Hepatocyte (in vitro differentiated cells): ENCODE data around the gene SLC17A8. TPM values are rescaled to one million over a fixed set of nuclear protein-coding genes. Genes with fewer than 3 reads are reported as not detected.

ENCODE experiments used
- DNase-seq: peaks from one replicate; pipeline ENCODE4 v3.0.0-alpha.2; 2016; ENCODE audit warnings: low spot score
- H2AFZ ChIP-seq: fragments of 200-600 bp; sonication (generic); 2 replicates; pipeline ENCODE4 v1.6.0; 2016; ENCODE audit warnings: antibody characterized with exemption, mild to moderate bottlenecking
- H3K27ac ChIP-seq: fragments of 200-600 bp; sonication (generic); 2 replicates; pipeline ENCODE4 v1.5.1; 2016; ENCODE audit warnings: mild to moderate bottlenecking
- H3K27me3 ChIP-seq: fragments of 200-600 bp; sonication (generic); 2 replicates; pipeline ENCODE4 v1.6.1; 2016
- H3K36me3 ChIP-seq: fragments of 200-600 bp; sonication (generic); replicated peaks from 2 replicates; pipeline ENCODE4 v1.5.1; 2016; ENCODE audit warnings: low read depth; ENCODE audit not compliant: insufficient read depth
- H3K4me1 ChIP-seq: fragments of 200-600 bp; sonication (generic); 2 replicates; pipeline ENCODE4 v1.5.1; 2016; ENCODE audit warnings: mild to moderate bottlenecking, moderate library complexity; ENCODE audit not compliant: insufficient read depth
- H3K4me2 ChIP-seq: fragments of 200-600 bp; sonication (generic); 2 replicates; pipeline ENCODE4 v1.6.0; 2016
- H3K4me3 ChIP-seq: fragments of 200-600 bp; sonication (generic); 2 replicates; pipeline ENCODE4 v1.5.1; 2016; ENCODE audit warnings: mild to moderate bottlenecking
- H3K79me2 ChIP-seq: fragments of 200-600 bp; sonication (generic); 2 replicates; pipeline ENCODE4 v1.6.0; 2017; ENCODE audit warnings: mild to moderate bottlenecking
- H3K9me2 ChIP-seq: fragments of 200-600 bp; sonication (generic); replicated peaks from 2 replicates; pipeline ENCODE4 v1.6.0; 2017; ENCODE audit warnings: mild to moderate bottlenecking; ENCODE audit not compliant: insufficient read depth
- H3K9me3 ChIP-seq: fragments of 200-600 bp; sonication (generic); 2 replicates; pipeline ENCODE4 v1.5.1; 2016; ENCODE audit warnings: low read depth, mild to moderate bottlenecking
- H4K20me1 ChIP-seq: fragments of 200-600 bp; sonication (generic); 2 replicates; pipeline ENCODE4 v1.6.0; 2016; ENCODE audit warnings: mild to moderate bottlenecking; ENCODE audit not compliant: insufficient read depth, poor library complexity, severe bottlenecking
- EZH2 ChIP-seq: fragments of 200-600 bp; sonication (generic); IDR thresholded peaks from 2 replicates; pipeline ENCODE4 v1.6.1; 2016; ENCODE audit warnings: antibody characterized with exemption, mild to moderate bottlenecking, borderline replicate concordance
- EZH2phosphoT487 ChIP-seq: fragments of 200-600 bp; sonication (generic); IDR thresholded peaks from one replicate; pipeline ENCODE4 v1.6.1; 2018; ENCODE audit warnings: antibody characterized with exemption, mild to moderate bottlenecking, low read depth, moderate library complexity; ENCODE audit not compliant: unreplicated experiment, severe bottlenecking
- WGBS: methylation state at CpG from one replicate; pipeline ENCODE4 v1.1.6; 2016; ENCODE audit warnings: low lambda C conversion rate; ENCODE audit errors: missing lambda C conversion rate; 5-methylcytosine and 5-hydroxymethylcytosine counted together
- polyA plus RNA-seq: library from polyadenylated mRNA; unstranded; fragments of >200 nt; fragmentation: Nextera tagmentation; extraction: Ambion mirVana; gene quantifications from 2 replicates; pipeline ENCODE4 v1.2.1, GENCODE V29; 2016
- total RNA-seq: library from RNA; depleted of rRNA; stranded (reverse); fragments of >200 nt; gene quantifications from 2 replicates; pipeline ENCODE4 v1.2.3, GENCODE V29; 2014
- TF ChIP-seq, protein P1 (sequence below): fragments of 200-600 bp; sonication (generic); IDR thresholded peaks from 2 replicates; pipeline ENCODE4 v1.5.1; 2016; ENCODE audit warnings: antibody characterized with exemption, mild to moderate bottlenecking; ENCODE audit not compliant: poor library complexity

SLC17A8 gene
- total and polyA plus RNA-seq, 2 experiments from 2014 or later: 0.10 TPM; not detected in 1

DNA sequence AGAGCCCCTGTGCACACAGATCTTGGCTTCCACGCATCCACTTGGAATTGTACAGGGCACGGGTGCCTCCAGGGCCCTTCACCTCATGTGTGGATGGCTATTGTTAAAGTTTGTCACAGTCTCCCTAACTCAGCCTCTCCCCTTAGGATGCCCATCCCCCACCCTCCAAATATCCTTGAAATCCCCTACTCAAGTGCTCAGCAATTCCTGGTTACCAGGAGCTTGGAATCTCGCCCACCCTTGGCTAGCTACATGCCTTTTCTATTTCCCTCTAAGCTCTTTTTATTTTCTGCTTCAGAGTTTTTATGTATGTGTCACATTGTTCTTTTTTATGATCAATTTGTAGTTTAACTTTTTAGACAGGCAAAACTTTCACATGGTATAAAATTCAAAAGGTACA lies 103.8 kb downstream of the SLC17A8 start:
- Histone ChIP-seq H3K9me2 (no peaks in the 10 kb centered on the region), H3K36me3 (no peaks in the 10 kb centered on the region), H3K4me2 (no peak overlapping the region), H2AFZ (no peak overlapping the region), H3K4me3 (no peak overlapping the region), H3K79me2 (no peaks in the 10 kb centered on the region), H3K4me1 (peaks cover 4% of the 10 kb centered on the region), H3K27me3 (no peaks in the 10 kb centered on the region), H3K9me3 (no peaks in the 10 kb centered on the region), H3K27ac (no peak overlapping the region), H4K20me1 (no peaks in the 10 kb centered on the region)
- TF ChIP-seq EZH2phosphoT487 (no peak), EZH2 (no peak)
- TF ChIP-seq, protein P1, sequence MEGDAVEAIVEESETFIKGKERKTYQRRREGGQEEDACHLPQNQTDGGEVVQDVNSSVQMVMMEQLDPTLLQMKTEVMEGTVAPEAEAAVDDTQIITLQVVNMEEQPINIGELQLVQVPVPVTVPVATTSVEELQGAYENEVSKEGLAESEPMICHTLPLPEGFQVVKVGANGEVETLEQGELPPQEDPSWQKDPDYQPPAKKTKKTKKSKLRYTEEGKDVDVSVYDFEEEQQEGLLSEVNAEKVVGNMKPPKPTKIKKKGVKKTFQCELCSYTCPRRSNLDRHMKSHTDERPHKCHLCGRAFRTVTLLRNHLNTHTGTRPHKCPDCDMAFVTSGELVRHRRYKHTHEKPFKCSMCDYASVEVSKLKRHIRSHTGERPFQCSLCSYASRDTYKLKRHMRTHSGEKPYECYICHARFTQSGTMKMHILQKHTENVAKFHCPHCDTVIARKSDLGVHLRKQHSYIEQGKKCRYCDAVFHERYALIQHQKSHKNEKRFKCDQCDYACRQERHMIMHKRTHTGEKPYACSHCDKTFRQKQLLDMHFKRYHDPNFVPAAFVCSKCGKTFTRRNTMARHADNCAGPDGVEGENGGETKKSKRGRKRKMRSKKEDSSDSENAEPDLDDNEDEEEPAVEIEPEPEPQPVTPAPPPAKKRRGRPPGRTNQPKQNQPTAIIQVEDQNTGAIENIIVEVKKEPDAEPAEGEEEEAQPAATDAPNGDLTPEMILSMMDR: no peak
- no peak for DNase-seq
- 86% methylated on average over 3 of the region's 3 CpGs for WGBS

DNA sequence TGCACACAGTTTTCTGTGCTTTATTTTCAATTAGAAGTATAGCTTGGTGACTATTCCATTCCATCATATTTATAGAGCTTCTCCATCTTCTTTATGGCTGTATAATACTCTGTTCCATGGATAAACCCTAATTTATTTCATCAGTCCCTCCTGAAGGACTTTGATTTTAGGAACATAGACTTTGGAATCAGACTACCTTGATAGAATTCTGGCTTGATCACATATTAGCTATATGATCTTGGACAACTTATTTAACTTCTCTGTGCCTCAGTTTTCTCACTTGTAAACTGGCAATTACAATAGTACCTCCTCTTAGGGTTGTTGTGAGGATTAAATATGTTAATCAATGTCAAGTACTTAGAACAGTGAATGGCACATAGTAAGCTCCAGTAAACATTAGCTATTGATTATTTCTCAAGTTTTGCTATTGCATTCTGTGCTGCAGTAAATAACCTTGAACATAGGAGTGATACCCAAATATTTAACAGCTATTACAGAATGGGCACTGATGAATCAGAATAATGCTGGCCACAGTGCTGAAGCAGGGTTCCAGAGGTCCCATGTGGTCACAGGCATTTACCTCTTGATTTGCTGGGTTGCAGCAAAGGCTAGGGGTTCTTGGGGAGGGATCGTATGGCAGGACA lies 104.6 kb downstream of the SLC17A8 start:
- Histone ChIP-seq H3K79me2 (no peaks in the 10 kb centered on the region), H3K4me3 (no peak overlapping the region), H3K27ac (no peak overlapping the region), H3K9me3 (no peaks in the 10 kb centered on the region), H3K27me3 (no peaks in the 10 kb centered on the region), H4K20me1 (no peaks in the 10 kb centered on the region), H3K9me2 (no peaks in the 10 kb centered on the region), H3K36me3 (no peaks in the 10 kb centered on the region), H2AFZ (no peak overlapping the region), H3K4me2 (no peak overlapping the region), H3K4me1 (peaks cover 4% of the 10 kb centered on the region)
- TF ChIP-seq EZH2phosphoT487: no peak
- no peak for TF ChIP-seq EZH2
- TF ChIP-seq, protein P1: no peak
- no peak for DNase-seq
- WGBS: 73% methylated on average over 1 of the region's 1 CpG

DNA sequence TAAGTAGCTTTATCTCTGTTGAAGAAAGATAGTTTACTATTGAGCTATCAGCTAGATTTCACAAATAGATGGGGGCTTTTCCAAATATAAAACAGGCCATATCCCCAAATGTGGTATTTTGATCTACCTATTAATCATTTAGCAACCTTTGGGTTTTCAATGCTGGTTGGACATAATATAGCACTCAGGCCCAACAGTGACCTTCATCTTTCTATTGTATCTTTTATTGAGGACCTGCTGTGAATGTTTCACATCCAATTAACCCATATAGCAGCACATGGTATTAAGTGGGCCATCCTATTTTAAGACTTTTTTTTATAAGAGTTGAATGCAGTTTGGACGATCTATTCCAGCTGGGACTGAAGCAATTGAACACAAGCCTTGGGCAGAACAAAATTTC lies 106.8 kb downstream of the SLC17A8 start:
- H3K4me2 ChIP-seq: no peak overlapping the region
- no peak overlapping the region for H3K4me3 ChIP-seq
- WGBS: 58% methylated on average over 1 of the region's 1 CpG
- H3K79me2 ChIP-seq: no peaks in the 10 kb centered on the region
- TF ChIP-seq, protein P1: no peak
- no peak for TF ChIP-seq EZH2
- no peak for TF ChIP-seq EZH2phosphoT487
- DNase-seq: no peak
- H3K36me3 ChIP-seq: no peaks in the 10 kb centered on the region
- H3K27ac ChIP-seq: no peak overlapping the region
- no peaks in the 10 kb centered on the region for H3K27me3 ChIP-seq
- no peaks in the 10 kb centered on the region for H3K9me3 ChIP-seq
- H2AFZ ChIP-seq: no peak overlapping the region
- H3K9me2 ChIP-seq: no peaks in the 10 kb centered on the region
- H4K20me1 ChIP-seq: no peaks in the 10 kb centered on the region
- H3K4me1 ChIP-seq: peaks cover 4% of the 10 kb centered on the region
